ENCODE results near the gene HORMAD2.
"Not testable (repeated sequence)": the region's sequence is repeated elsewhere in the genome, so short reads cannot be mapped to it uniquely, and the experiment has no call there.

Gene HORMAD2

DNA sequence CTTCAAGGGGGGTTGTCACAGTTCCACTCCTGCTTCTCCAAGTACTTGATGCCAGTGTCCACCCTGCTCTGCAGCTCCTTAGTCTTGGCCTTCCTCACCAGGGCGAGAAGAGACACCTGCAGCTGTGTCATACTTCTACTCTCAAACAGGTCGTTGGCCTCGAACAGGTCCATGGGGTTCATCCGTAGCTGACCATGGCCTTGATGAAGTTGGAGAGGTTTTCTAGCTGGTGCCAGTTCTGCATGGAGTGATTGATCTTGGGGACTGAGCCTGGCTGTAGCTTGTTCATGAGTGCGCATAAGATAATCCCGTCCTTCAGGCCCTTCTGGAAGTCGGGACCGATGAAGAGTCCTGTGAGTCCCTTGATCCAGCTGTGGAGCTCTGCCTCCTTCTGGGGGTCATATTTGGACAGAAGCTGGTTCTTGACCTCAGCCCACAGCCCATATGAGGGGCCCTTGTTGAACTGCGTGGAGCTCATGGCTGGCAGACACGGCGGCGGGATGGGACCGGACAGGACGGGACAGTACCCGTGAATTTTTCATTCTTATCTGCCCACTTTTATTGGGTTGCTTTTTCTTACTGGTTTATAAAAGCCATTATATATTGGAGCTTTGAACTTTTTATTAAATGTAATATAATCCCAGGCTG, 33.4 kb upstream of the HORMAD2 start:
- H3K9me3 Mint-ChIP-seq: no peaks in the 10 kb centered on the region
- no peak overlapping the region for H3K4me3 Mint-ChIP-seq
- H3K27ac Mint-ChIP-seq: no peak overlapping the region
- peaks cover 9% of the 10 kb centered on the region for H3K4me1 Mint-ChIP-seq
- H3K27me3 Mint-ChIP-seq: peaks cover 9% of the 10 kb centered on the region
- DNase-seq (no peak), ATAC-seq (no peak)

DNA sequence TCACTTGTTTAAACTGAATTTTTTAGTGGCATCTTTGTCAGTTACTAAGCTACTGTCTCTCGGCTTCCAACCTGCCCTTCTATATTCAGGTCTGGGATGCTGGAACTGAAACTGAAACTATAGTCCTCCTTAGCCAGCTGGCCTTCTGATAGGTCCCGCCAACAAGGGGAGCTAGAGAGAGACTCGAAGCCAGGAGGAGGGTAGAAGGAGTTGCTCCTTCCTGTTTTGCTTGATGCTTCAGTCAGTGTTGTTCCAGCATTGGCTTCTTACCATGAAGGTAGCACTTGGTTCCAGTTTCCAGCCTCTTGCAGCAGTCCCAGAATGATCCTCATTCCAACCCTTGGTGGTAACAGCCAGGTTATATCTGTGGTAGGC, 32.9 kb upstream of the HORMAD2 start:
- Mint-ChIP-seq H3K4me3 (no peak overlapping the region), H3K27ac (no peak overlapping the region), H3K9me3 (no peaks in the 10 kb centered on the region), H3K27me3 (peaks cover 9% of the 10 kb centered on the region), H3K4me1 (peaks cover 9% of the 10 kb centered on the region)
- ATAC-seq (no peak), DNase-seq (no peak)

DNA sequence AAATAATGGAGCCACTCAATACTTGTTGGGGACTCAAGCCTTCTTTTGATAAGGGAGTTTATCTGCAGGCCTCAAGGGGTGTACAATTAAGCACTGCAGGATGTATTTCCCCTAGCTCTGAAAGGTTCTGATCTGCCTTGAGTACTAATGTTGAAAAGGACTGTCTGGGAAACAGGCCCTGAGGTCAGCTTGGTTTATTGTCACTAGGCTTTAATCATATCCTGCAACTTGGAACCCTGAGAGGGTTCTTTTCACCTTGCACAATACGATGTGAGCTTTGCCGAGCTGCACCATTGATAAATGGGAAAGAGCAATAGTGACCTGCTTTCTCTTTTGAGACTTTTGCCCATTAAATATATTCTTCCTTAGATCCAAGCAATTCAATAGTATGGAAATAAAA, 31.6 kb upstream of the HORMAD2 start:
- Mint-ChIP-seq H3K27ac (no peak overlapping the region), H3K9me3 (no peaks in the 10 kb centered on the region), H3K27me3 (no peaks in the 10 kb centered on the region), H3K4me3 (no peak overlapping the region), H3K4me1 (peaks cover 9% of the 10 kb centered on the region)
- ATAC-seq: no peak
- DNase-seq: no peak

DNA sequence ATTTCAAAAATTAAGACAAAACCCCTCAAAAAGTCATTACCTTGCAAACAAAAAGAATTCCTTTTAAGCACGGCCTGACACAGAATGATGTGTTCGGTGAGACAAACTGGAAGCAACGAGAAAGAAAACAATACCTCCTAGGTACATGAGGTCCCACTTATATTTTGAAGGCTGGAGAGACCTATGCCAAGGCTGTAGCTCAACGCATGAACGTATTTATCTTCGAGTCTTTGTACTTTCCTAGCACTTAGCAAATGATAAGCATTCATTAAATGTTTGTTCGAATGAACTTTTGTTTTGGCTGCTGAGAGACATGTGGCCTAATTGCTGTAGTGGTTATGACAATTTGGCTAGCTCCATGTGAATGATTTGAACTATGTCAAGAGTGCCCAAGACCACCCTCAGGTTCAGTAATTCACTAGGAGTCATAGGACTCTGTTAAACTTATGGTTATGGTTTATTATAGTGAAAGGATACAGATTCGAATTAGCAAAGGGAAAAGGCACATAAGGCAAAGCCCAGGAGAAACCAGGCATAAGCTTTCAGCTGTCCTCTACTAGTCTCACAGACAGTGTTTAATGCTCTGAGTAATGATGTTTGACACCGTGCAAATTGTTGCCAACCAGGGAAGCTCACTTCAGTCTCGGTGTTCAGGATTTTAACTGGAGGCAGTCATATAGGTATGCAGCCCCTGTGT, 26.0 kb upstream of the HORMAD2 start:
- Mint-ChIP-seq H3K27ac (no peak overlapping the region), H3K27me3 (no peaks in the 10 kb centered on the region), H3K4me1 (no peaks in the 10 kb centered on the region), H3K9me3 (peaks cover 9 to 14% of the 10 kb centered on the region in 2 donors), H3K4me3 (no peak overlapping the region)
- DNase-seq: no peak
- ATAC-seq: no peak

DNA sequence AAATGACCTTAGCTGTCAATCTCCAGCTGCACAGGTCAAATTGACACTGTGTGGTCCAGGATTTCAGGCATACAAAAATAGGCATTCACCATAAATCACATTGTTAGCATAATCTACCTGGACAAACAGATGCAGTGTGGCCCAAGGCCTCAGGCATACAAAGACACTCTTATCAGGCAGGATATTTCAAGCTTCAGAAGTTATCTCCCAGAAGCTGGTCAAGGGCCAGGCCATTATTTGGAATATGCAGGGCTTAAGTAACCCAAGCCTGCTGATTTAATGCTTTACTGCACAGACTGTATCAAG, 25.5 kb upstream of the HORMAD2 start:
- no peaks in the 10 kb centered on the region for H3K4me1 Mint-ChIP-seq
- peaks cover 9 to 17% of the 10 kb centered on the region in 2 donors for H3K9me3 Mint-ChIP-seq
- H3K4me3 Mint-ChIP-seq: no peak overlapping the region
- no peak for DNase-seq
- no peaks in the 10 kb centered on the region for H3K27me3 Mint-ChIP-seq
- ATAC-seq: no peak
- no peak overlapping the region for H3K27ac Mint-ChIP-seq

DNA sequence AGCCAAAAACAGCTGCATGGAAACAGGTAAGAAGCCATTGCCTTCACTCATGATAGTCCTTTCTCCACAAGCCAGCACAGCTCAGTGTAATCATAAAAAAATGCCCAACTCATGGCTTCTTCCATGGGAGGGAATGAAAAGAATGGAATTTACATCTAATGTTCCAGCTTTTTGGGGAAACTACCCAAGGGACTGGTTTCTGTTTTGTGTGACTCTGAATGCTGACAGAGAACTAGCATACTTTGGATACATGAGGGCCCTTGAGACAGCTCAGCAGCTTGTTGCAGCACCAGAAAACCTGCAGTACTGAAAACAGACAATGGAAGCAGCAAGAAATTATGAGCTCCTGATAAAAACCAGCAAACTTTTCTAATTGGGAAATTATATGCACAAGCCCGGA, 24.2 kb upstream of the HORMAD2 start:
- no peak for DNase-seq
- no peaks in the 10 kb centered on the region for H3K27me3 Mint-ChIP-seq

DNA sequence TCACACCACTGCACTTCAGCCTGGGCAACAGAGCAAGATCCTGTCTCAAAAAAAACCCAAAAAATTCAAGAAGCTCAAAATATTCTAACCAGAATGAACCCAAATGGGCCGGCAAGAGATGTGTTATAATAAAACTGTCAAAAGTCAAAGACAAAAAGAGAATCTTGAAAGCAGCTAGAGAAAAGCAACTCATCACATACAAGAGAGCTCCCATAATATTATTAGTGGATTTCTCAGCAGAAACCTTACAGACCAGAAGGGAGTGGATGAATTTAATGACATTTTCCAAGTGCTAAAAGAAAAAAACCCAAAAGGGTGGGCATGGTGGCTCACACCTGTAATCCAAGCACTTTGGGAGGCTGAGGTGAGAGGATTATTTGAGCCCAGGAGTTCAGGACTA, 22.9 kb upstream of the HORMAD2 start:
- Mint-ChIP-seq H3K27me3 (no peaks in the 10 kb centered on the region), H3K4me3 (no peak overlapping the region), H3K9me3 (peaks cover 9 to 17% of the 10 kb centered on the region in 2 donors), H3K4me1 (no peaks in the 10 kb centered on the region), H3K27ac (peak overlapping the region in 1 of 2 donors; percentile 44)
- no peak for DNase-seq
- no peak for ATAC-seq

More for the DNA sequence above, 24.2 kb upstream of the HORMAD2 start:
- no peak for ATAC-seq
- no peak overlapping the region for H3K4me3 Mint-ChIP-seq
- no peaks in the 10 kb centered on the region for H3K4me1 Mint-ChIP-seq
- H3K27ac Mint-ChIP-seq: no peak overlapping the region
- H3K9me3 Mint-ChIP-seq: peaks cover 9 to 17% of the 10 kb centered on the region in 2 donors

DNA sequence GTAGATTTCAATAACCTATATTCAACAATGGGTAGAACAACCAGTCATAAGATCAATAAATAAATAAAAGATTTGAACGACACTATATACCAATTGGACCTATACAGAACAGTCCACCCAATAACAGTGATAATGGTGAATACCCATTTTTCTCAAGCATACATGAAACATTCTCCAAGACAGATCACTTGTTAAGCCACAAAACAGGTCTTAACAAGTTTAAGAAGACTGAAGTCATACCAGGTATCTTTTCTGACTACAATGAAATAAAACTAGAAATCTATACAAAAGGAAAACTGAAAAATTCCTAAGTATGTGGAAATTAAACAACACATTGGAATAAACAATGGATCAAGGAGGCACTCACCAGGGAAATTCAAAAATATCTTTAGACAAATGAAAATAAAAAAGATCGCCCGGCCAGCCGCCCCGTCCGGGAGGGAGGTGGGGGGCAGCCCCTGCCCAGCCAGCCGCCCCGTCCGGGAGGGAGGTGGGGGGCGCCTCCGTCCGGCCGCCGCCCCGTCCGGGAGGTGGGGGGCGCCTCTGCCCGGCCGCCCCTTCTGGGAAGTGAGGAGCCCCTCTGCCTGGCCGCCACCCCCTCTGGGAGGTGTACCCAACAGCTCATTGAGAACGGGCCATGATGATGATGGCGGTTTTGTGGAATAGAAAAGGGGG, 20.8 kb upstream of the HORMAD2 start:
- DNase-seq, H3K27ac Mint-ChIP-seq, H3K4me3 Mint-ChIP-seq, H3K27me3 Mint-ChIP-seq, H3K4me1 Mint-ChIP-seq, ATAC-seq: not testable (repeated sequence)
- H3K9me3 Mint-ChIP-seq: peaks cover 19 to 35% of the 10 kb centered on the region in 2 donors

DNA sequence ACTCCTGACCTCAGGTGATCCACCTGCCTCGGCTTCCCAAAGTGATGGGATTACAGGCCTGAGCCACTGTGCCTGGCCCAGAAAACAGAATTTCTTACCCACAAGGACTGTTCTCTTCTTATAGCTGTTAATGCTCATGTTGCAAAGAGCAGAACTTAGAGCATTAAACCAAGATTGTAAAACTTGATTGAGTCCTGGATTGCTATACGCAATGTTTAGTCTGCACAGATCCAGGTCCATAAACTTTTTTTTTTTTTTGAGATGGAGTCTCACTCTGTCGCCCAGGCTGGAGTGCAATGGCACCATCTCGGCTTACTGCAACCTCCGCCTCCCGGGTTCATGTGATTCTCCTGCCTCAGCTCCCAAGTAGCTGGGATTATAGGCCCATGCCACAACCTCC, 19.2 kb upstream of the HORMAD2 start:
- not testable (repeated sequence) for H3K27ac Mint-ChIP-seq, ATAC-seq, DNase-seq

DNA sequence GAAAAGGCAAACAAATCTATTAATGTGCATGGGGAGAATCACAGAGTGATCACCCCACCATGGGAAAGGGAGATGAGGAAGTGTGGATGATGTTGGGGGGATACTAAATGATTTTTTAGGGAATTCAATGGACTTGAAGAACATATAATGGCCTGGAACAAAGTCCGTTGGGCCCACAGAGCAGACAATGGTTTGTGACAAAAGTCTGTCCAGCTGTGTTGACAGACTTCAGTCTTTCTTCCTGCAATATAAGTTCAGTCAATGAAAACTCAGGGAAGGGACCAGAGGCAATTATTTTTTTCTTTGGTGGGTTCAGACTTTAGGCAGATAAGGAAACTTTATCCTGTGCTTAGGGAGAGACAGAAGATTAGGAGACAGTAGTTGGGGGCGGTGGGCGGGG, 18.0 kb upstream of the HORMAD2 start:
- Mint-ChIP-seq H3K4me3 (no peak overlapping the region), H3K4me1 (no peaks in the 10 kb centered on the region), H3K27me3 (no peaks in the 10 kb centered on the region), H3K9me3 (peaks cover 13 to 31% of the 10 kb centered on the region in 2 donors), H3K27ac (no peak overlapping the region)
- ATAC-seq (no peak), DNase-seq (no peak)

More for the DNA sequence above, 19.2 kb upstream of the HORMAD2 start:
- peaks cover 22 to 37% of the 10 kb centered on the region in 2 donors for H3K9me3 Mint-ChIP-seq
- not testable (repeated sequence) for H3K27me3 Mint-ChIP-seq, H3K4me1 Mint-ChIP-seq, H3K4me3 Mint-ChIP-seq

DNA sequence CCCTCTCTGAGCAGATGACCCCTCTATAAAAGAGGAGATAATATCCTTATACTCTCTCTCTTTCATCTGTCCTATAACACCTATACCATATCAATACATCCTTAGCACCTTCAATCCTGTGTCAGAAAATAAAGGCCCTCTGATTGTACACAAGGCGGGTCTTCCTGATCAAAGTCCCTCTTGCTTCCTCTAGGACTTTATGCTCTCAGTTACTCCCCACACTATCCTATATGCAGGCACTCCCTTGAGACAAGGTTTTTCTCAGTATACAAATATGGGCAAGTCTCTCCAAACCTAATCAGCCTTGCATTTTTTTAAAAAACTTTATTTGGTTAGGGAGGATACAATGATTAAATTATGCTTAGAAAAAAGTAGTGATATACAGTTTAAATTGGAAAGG, 17.3 kb upstream of the HORMAD2 start:
- H3K4me3 Mint-ChIP-seq: no peak overlapping the region
- H3K27me3 Mint-ChIP-seq: no peaks in the 10 kb centered on the region
- no peak for DNase-seq
- no peak for ATAC-seq
- H3K27ac Mint-ChIP-seq: no peak overlapping the region
- H3K4me1 Mint-ChIP-seq: no peaks in the 10 kb centered on the region
- H3K9me3 Mint-ChIP-seq: peaks cover 13 to 27% of the 10 kb centered on the region in 2 donors

DNA sequence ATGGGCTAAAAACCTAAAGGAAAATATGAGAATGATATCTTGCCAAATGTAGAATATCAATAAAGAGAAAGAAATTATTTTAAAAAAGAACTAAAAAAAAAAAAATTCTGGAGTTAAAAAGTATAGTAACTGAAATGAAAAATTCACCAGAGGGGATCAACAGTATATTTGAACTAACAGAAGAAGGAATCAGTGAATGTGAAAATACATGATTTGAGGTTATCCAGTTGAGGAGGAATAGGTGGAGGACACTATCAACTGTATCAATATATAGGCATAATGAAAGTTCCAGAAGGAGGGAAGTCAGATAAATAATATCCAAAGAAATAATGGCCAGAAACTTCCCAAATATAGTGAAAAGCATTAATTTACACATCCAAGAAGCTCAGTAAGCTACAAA, 16.1 kb upstream of the HORMAD2 start:
- no peak overlapping the region for H3K4me3 Mint-ChIP-seq
- DNase-seq (no peak), ATAC-seq (no peak)
- H3K4me1 Mint-ChIP-seq: no peaks in the 10 kb centered on the region
- no peaks in the 10 kb centered on the region for H3K27me3 Mint-ChIP-seq
- no peak overlapping the region for H3K27ac Mint-ChIP-seq
- H3K9me3 Mint-ChIP-seq: peaks cover 13 to 24% of the 10 kb centered on the region in 2 donors

DNA sequence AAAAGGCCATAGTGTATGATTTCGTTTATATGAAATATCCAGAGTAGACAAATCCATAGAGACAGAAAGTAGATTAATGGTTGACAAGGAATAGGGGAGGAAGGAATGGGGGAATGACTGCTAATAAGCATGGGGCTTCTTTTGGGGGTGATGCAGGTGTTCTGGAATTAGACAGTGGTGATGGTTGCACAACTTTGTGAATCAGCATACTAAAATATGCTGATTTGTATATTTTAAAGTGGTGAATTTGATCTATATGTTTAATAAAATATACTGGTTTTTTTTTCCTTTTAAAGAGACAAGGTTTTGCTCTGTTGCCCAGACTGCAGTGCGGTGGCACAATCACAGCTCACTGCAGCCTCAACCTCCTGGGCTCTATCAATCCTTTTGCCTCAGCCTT, 6.5 kb upstream of the HORMAD2 start:
- H3K27me3 Mint-ChIP-seq: peaks cover 42% of the 10 kb centered on the region
- peaks cover 11% of the 10 kb centered on the region for H3K4me1 Mint-ChIP-seq
- H3K27ac Mint-ChIP-seq: no peak overlapping the region
- no peak overlapping the region for H3K4me3 Mint-ChIP-seq
- no peak for ATAC-seq
- DNase-seq: no peak
- no peaks in the 10 kb centered on the region for H3K9me3 Mint-ChIP-seq

DNA sequence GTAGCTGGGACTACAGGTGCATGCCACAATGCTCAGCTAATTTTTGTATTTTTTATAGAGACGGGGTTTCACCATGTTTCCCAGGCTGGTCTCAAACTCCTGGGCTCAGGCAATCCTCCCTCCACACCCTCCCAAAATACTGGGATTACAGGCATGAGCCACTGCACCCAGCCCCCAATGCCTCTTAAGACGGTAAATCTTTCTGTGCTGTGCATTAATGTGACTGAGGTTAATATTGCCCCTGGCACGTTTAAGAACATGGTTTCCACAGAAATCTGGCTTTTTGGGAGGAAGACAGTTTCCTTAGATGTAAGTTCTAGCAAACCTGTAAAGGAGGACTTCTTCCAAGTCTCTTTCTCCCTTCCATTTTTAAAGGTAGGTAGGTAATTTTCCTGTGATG, 6.1 kb upstream of the HORMAD2 start:
- peaks cover 15% of the 10 kb centered on the region for H3K4me1 Mint-ChIP-seq
- H3K27ac Mint-ChIP-seq: no peak overlapping the region
- H3K27me3 Mint-ChIP-seq: peaks cover 44% of the 10 kb centered on the region
- DNase-seq: no peak
- no peak for ATAC-seq
- no peaks in the 10 kb centered on the region for H3K9me3 Mint-ChIP-seq
- H3K4me3 Mint-ChIP-seq: no peak overlapping the region

DNA sequence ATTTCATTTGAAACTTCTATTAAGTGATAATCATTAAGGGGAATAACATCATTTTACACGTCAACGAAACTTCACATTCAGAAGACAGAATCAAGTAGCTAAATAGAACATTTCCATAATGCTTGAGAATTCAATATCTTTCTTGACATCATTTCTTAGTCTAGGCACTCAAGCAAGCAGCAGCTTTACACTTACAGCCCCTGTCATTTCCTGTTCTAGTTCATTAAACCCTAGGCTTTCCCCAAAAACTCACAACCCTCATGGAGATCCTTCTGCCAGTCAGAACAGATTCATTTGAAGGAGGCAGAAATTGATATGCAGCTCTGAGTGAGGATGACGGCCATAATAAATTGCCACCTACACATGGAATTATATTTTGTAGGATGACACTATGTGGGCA, 5.3 kb upstream of the HORMAD2 start:
- Mint-ChIP-seq H3K27me3 (peaks cover 45% of the 10 kb centered on the region), H3K4me3 (no peak overlapping the region), H3K9me3 (no peaks in the 10 kb centered on the region), H3K4me1 (peaks cover 17% of the 10 kb centered on the region), H3K27ac (no peak overlapping the region)
- DNase-seq: no peak
- ATAC-seq: no peak

DNA sequence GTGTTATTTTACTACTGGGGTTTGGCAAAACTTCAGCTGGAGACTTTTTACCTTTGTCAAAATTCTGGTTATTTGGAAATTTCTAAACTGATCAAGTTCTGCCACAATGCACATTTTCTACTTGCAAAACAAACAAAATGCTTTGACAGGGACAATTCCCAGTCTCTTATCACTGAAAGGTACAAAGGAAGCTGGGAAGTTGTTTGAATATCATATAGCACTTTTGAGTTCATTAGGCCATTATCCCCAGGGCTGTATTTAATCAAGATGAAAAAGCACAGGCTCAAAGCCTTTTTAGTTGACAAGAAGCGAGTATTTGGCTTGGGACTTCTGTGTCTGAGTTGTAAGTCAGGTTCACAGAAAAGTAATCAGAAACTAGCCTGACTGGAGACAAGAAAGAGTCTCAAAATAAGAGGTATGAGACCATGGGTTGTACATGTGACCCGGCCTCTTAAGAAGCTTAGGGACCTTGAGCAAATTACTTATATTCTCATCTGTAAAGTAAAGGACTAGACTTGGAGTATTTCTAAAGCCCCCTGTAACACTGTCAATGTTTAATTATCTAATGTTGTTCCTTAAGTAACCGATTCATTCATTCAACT, 2.9 kb upstream of the HORMAD2 start:
- H3K4me3 Mint-ChIP-seq: no peak overlapping the region
- no peak for ATAC-seq
- H3K27me3 Mint-ChIP-seq: peaks cover 56% of the 10 kb centered on the region
- no peak for DNase-seq
- peaks cover 23% of the 10 kb centered on the region for H3K4me1 Mint-ChIP-seq
- H3K9me3 Mint-ChIP-seq: no peaks in the 10 kb centered on the region
- H3K27ac Mint-ChIP-seq: no peak overlapping the region

All from stimulated activated naive CD8-positive, alpha-beta T cell treated with anti-CD3 and anti-CD28 coated beads, Interleukin-15, amount 100 ng/mL, for 72 hours (primary cell).